GM21528 (cell line): ENCODE measurements around the gene SLC38A7.
"Not testable (repeated sequence)": the region's sequence is repeated elsewhere in the genome, so short reads cannot be mapped to it uniquely, and the experiment has no call there.

Experiments
- ATAC-seq: cut with Tn5 transposase; IDR thresholded peaks from one replicate; pipeline ENCODE4 v1.9.1; 2021; ENCODE audit warnings: mild to moderate bottlenecking, moderate library complexity; ENCODE audit not compliant: unreplicated experiment, low FRiP score

SLC38A7 gene

GRCh38 chr16:58679763-58680162, 4.8 kb downstream of the SLC38A7 start:
- ATAC-seq, result no peak

GRCh38 chr16:58678716-58679115, 5.9 kb downstream of the SLC38A7 start:
- no peak for ATAC-seq

GRCh38 chr16:58678269-58678668, 6.3 kb downstream of the SLC38A7 start:
- no peak for ATAC-seq

GRCh38 chr16:58670946-58671583, 13.5 kb downstream of the SLC38A7 start:
- ATAC-seq, result no peak

GRCh38 chr16:58670177-58670576, 14.4 kb downstream of the SLC38A7 start:
- no peak for ATAC-seq

- ATAC-seq, result no peak
Observed at GRCh38 chr16:58665200-58665599, 19.4 kb downstream of the SLC38A7 start.

- ATAC-seq, result peak; percentile 89
Observed at GRCh38 chr16:58661199-58661830, 23.3 kb downstream of the SLC38A7 start.

- ATAC-seq, result not testable (repeated sequence)
Observed at GRCh38 chr16:58659911-58660310, 24.7 kb downstream of the SLC38A7 start.

- ATAC-seq, result no peak
Observed at GRCh38 chr16:58658796-58659211, 25.8 kb downstream of the SLC38A7 start.

- ATAC-seq, result no peak
Observed at GRCh38 chr16:58656899-58657298, 27.7 kb downstream of the SLC38A7 start.

- no peak for ATAC-seq
Observed at GRCh38 chr16:58655215-58655596, 29.4 kb downstream of the SLC38A7 start.

GRCh38 chr16:58654560-58655214, 29.9 kb downstream of the SLC38A7 start:
- ATAC-seq, result no peak

GRCh38 chr16:58652741-58653140, 31.8 kb downstream of the SLC38A7 start:
- no peak for ATAC-seq

- no peak for ATAC-seq
Observed at GRCh38 chr16:58651965-58652348, 32.6 kb downstream of the SLC38A7 start.

- no peak for ATAC-seq
Observed at GRCh38 chr16:58649707-58650106, 34.9 kb downstream of the SLC38A7 start.

- ATAC-seq, result no peak
Observed at GRCh38 chr16:58647107-58647506, 37.5 kb downstream of the SLC38A7 start.

GRCh38 chr16:58644765-58645487, 39.6 kb downstream of the SLC38A7 start:
- ATAC-seq, result no peak

- no peak for ATAC-seq
Observed at GRCh38 chr16:58644108-58644507, 40.5 kb downstream of the SLC38A7 start.

GRCh38 chr16:58640949-58641348, 43.6 kb downstream of the SLC38A7 start:
- no peak for ATAC-seq

- no peak for ATAC-seq
Observed at GRCh38 chr16:58639836-58640235, 44.7 kb downstream of the SLC38A7 start.

GRCh38 chr16:58639230-58639629, 45.3 kb downstream of the SLC38A7 start:
- no peak for ATAC-seq
